Measurements from ENCODE around the gene TIE1. TPM values are rescaled to one million over a fixed set of nuclear protein-coding genes. Genes with fewer than 3 reads are reported as not detected.
A peak's percentile ranks its signal among the peaks of the same experiment; 100 is the strongest.

Gene TIE1
- polyA plus RNA-seq, 3 donors, result 0.16 TPM; not detected in 2

GRCh38 chr1:43327549-43328292 lies 26.9 kb downstream of the TIE1 start:
- Mint-ChIP-seq H3K27ac (peak overlapping the region in 1 of 7 donors; percentile 7), H3K4me3 (no peak overlapping the region), H3K4me1 (peaks cover 16% of the 10 kb centered on the region), H3K9me3 (peaks cover 4 to 23% (median 20%) of the 10 kb centered on the region in 7 donors), H3K36me3 (no peaks in the 10 kb centered on the region), H3K27me3 (ENCODE audit: low read depth in 3 of 3) (peaks cover 0 to 7% (median 5%) of the 10 kb centered on the region in 3 donors)
- no peak overlapping the region for H3K4me2 ChIP-seq (replicated peaks; ENCODE audit: extremely low read depth, low read length, poor library complexity, severe bottlenecking)
- no peaks in the 10 kb centered on the region for H4K20me1 ChIP-seq (ENCODE audit: insufficient read depth, low read length)
- no peak for DNase-seq
- no peak overlapping the region for H3K9ac ChIP-seq (ENCODE audit: insufficient read depth, low read length, poor library complexity, severe bottlenecking)
- intact Hi-C loops (cut with micrococcal nuclease), result no loop called here
- H3K27ac ChIP-seq (ENCODE audit: low read depth in 1 of 2, low read length in 2 of 2), result no peak overlapping the region
- WGBS (ENCODE audit: insufficient coverage), result no CpG with 5 or more reads among the region's 1 CpG
- H3K36me3 ChIP-seq (replicated peaks in 1 of 2; ENCODE audit: control insufficient read depth in 1 of 2, insufficient read depth in 2 of 2, low read length in 2 of 2), result no peaks in the 10 kb centered on the region
- H3K9me3 ChIP-seq (replicated peaks in 1 of 2; ENCODE audit: control insufficient read depth in 1 of 2, insufficient read depth in 1 of 2, low read length in 2 of 2), result peaks cover 0 to 4% of the 10 kb centered on the region in 2 donors
- H3K4me1 ChIP-seq (ENCODE audit: control insufficient read depth in 1 of 2, insufficient read depth in 2 of 2, low read length in 2 of 2), result peaks cover 13 to 16% of the 10 kb centered on the region in 2 donors
- no peaks in the 10 kb centered on the region for H3K27me3 ChIP-seq (ENCODE audit: control insufficient read depth in 2 of 2, insufficient read depth in 2 of 2, low read length in 2 of 2)
- no peak overlapping the region for H3K4me3 ChIP-seq (replicated peaks in 1 of 3; ENCODE audit: low read depth in 2 of 3, low read length in 3 of 3)
- TF ChIP-seq CTCF (IDR thresholded peaks at IDR 0.05), result no peak
- H3K79me2 ChIP-seq (ENCODE audit: insufficient read depth, low read length), result no peaks in the 10 kb centered on the region
- H2AFZ ChIP-seq (ENCODE audit: insufficient read depth, low read depth, low read length, poor library complexity, severe bottlenecking), result no peak overlapping the region

GRCh38 chr1:43329995-43330751 lies 29.4 kb downstream of the TIE1 start:
- Histone ChIP-seq H3K27me3 (ENCODE audit: control insufficient read depth in 2 of 2, insufficient read depth in 2 of 2, low read length in 2 of 2) (no peaks in the 10 kb centered on the region), H3K9me3 (replicated peaks in 1 of 2; ENCODE audit: control insufficient read depth in 1 of 2, insufficient read depth in 1 of 2, low read length in 2 of 2) (peaks cover 0 to 4% of the 10 kb centered on the region in 2 donors), H3K27ac (ENCODE audit: low read depth in 1 of 2, low read length in 2 of 2) (peak overlapping the region; percentile 28 to 59), H3K4me3 (replicated peaks in 1 of 3; ENCODE audit: low read depth in 2 of 3, low read length in 3 of 3) (peak overlapping the region in 1 of 3 experiments; percentile 44), H3K4me1 (ENCODE audit: control insufficient read depth in 1 of 2, insufficient read depth in 2 of 2, low read length in 2 of 2) (peaks cover 13 to 16% of the 10 kb centered on the region in 2 donors), H3K79me2 (ENCODE audit: insufficient read depth, low read length) (no peaks in the 10 kb centered on the region), H3K4me2 (replicated peaks; ENCODE audit: extremely low read depth, low read length, poor library complexity, severe bottlenecking) (peak overlapping the region; percentile 57), H2AFZ (ENCODE audit: insufficient read depth, low read depth, low read length, poor library complexity, severe bottlenecking) (peak overlapping the region; percentile 82), H3K36me3 (replicated peaks in 1 of 2; ENCODE audit: control insufficient read depth in 1 of 2, insufficient read depth in 2 of 2, low read length in 2 of 2) (no peaks in the 10 kb centered on the region), H4K20me1 (ENCODE audit: insufficient read depth, low read length) (no peaks in the 10 kb centered on the region), H3K9ac (ENCODE audit: insufficient read depth, low read length, poor library complexity, severe bottlenecking) (peak overlapping the region; percentile 51)
- peak; percentile 46 to 74 (median 52) for DNase-seq
- Mint-ChIP-seq H3K36me3 (no peaks in the 10 kb centered on the region), H3K9me3 (peaks cover 4 to 21% (median 16%) of the 10 kb centered on the region in 7 donors), H3K4me3 (peak overlapping the region in 1 of 2 donors; percentile 74), H3K27me3 (ENCODE audit: low read depth in 3 of 3) (peaks cover 0 to 7% (median 4%) of the 10 kb centered on the region in 3 donors), H3K4me1 (peaks cover 12% of the 10 kb centered on the region), H3K27ac (peak overlapping the region in 6 of 7 donors; percentile 2 to 62 (median 44))
- TF ChIP-seq CTCF (IDR thresholded peaks at IDR 0.05), result no peak
- 10% methylated on average over 4 of the region's 6 CpGs for WGBS (ENCODE audit: insufficient coverage)
- intact Hi-C loops (cut with micrococcal nuclease), result no loop called here

All from CD14-positive monocyte (primary cell).